Esophagus muscularis mucosa (tissue), 4 donors: ENCODE results near the gene FXYD5. TPM values are rescaled to one million over a fixed set of nuclear protein-coding genes. Genes with fewer than 3 reads are reported as not detected.

Experiments used
- DNase-seq: peaks from one replicate; pipeline ENCODE4 v3.0.0-alpha.2; 2017; ENCODE audit errors: extremely low spot score
- H3K27ac ChIP-seq, 4 donors: fragments of 200-600 bp; sonication (generic); replicated peaks in 1 of 4; 1 replicate in 3 of 4; 2 replicates in 1 of 4; pipeline ENCODE4 v1.5.1; 2016 to 2019; ENCODE audit warnings: mild to moderate bottlenecking in 1 of 4
- H3K27me3 ChIP-seq, 4 donors: fragments of 200-600 bp; sonication (generic); one replicate each; pipeline versions ENCODE4 v1.5.1 to v1.6.0; 2016 to 2019
- H3K36me3 ChIP-seq, 4 donors: fragments of 200-600 bp; sonication (generic); one replicate each; pipeline ENCODE4 v1.5.1; 2016 to 2019
- H3K4me1 ChIP-seq, 4 donors: fragments of 200-600 bp; sonication (generic); one replicate each; pipeline ENCODE4 v1.5.1; 2016 to 2019
- H3K4me3 ChIP-seq, 4 donors: fragments of 200-600 bp; sonication (generic); 1 replicate in 2 of 4; 2 replicates in 2 of 4; pipeline ENCODE4 v1.5.1; 2016 to 2019; ENCODE audit warnings: mild to moderate bottlenecking in 4 of 4, moderate library complexity in 1 of 4
- H3K9me3 ChIP-seq, 4 donors: fragments of 200-600 bp; sonication (generic); 1 replicate in 3 of 4; 2 replicates in 1 of 4; pipeline ENCODE4 v1.5.1; 2016 to 2019
- CTCF ChIP-seq, 3 experiments: fragments of 200-600 bp in 2 of 3; fragments of 450-650 bp in 1 of 3; sonication (generic) in 2 of 3; IDR thresholded peaks; one replicate each; pipeline ENCODE4 v1.5.1; 2017 to 2019; ENCODE audit warnings: antibody characterized with exemption in 3 of 3, mild to moderate bottlenecking in 2 of 3, moderate library complexity in 1 of 3
- EP300 ChIP-seq: sonication (generic); formaldehyde crosslinking; IDR thresholded peaks from one replicate; pipeline ENCODE4 v1.6.1; 2017; ENCODE audit warnings: antibody characterized with exemption
- POLR2A ChIP-seq: fragments of 450-650 bp; IDR thresholded peaks from one replicate; pipeline ENCODE4 v1.6.1; 2017; ENCODE audit warnings: antibody characterized with exemption, moderate library complexity, mild to moderate bottlenecking, low read depth
- POLR2AphosphoS5 ChIP-seq, 2 donors: sonication (generic); formaldehyde crosslinking; IDR thresholded peaks; one replicate each; pipeline ENCODE4 v1.6.1; 2017; ENCODE audit warnings: antibody characterized with exemption in 2 of 2
- WGBS: methylation state at CpG from one replicate; pipeline ENCODE4 v1.1.5; 2018; 5-methylcytosine and 5-hydroxymethylcytosine counted together
- intact Hi-C: fragments of 100-400 bp; cut with DNase I; formaldehyde crosslinking; loops from one replicate; pipeline ENCODE4 v1.15.1; 2023
- total RNA-seq, 4 donors: library from RNA; depleted of rRNA; stranded (reverse); fragments of >200 nt; gene quantifications; one replicate each; pipeline versions ENCODE4 v1.1.0 to v1.2.1, GENCODE V29; 2016

FXYD5 gene
- total RNA-seq, 4 donors from 2014 or later = 26.6 to 49.3 (median 43.0) TPM

GRCh38 chr19:35140962-35141836 lies 13.3 kb upstream of the FXYD5 start:
- WGBS = 10% methylated on average over 33 of the region's 48 CpGs
- TF ChIP-seq POLR2A (peak; percentile 32), CTCF (IDR thresholded peaks at IDR 0.05) (peak; percentile 28 to 53 (median 42)), EP300 (no peak), POLR2AphosphoS5 (IDR thresholded peaks at IDR 0.05) (peak; percentile 80 to 95)
- intact Hi-C loops = loop anchor here (5.0 kb wide), 2 partner anchors 74 to 126 kb away; partner anchors contain the start of gene USF2
- peaks cover 0 to 4% (median 0%) of the 10 kb centered on the region in 4 donors for H3K9me3 ChIP-seq
- peaks cover 32 to 71% (median 60%) of the 10 kb centered on the region in 4 donors for H3K4me1 ChIP-seq
- peaks cover 0 to 66% (median 16%) of the 10 kb centered on the region in 4 donors for H3K27me3 ChIP-seq
- DNase-seq = peak; percentile 99
- peak overlapping the region; percentile 43 to 62 (median 51) for H3K4me3 ChIP-seq
- peak overlapping the region; percentile 82 to 87 (median 85) for H3K27ac ChIP-seq
- H3K36me3 ChIP-seq = no peaks in the 10 kb centered on the region

- Histone ChIP-seq H3K4me1 (peaks cover 32 to 68% (median 59%) of the 10 kb centered on the region in 4 donors), H3K4me3 (peak overlapping the region in 3 of 4 donors; percentile 27 to 47 (median 33)), H3K9me3 (peaks cover 0 to 4% (median 0%) of the 10 kb centered on the region in 4 donors), H3K27ac (peak overlapping the region in 3 of 4 donors; percentile 11 to 56 (median 40)), H3K27me3 (peaks cover 0 to 66% (median 16%) of the 10 kb centered on the region in 4 donors), H3K36me3 (no peaks in the 10 kb centered on the region)
- intact Hi-C loops = loop anchor here (5.0 kb wide), 2 partner anchors 75 to 125 kb away; partner anchors contain the start of gene USF2
- no peak for DNase-seq
- WGBS = 59% methylated on average over 13 of the region's 21 CpGs
- TF ChIP-seq EP300 (no peak), POLR2AphosphoS5 (IDR thresholded peaks at IDR 0.05) (no peak), POLR2A (no peak), CTCF (IDR thresholded peaks at IDR 0.05) (no peak)
Observed at GRCh38 chr19:35141837-35142605, 12.5 kb upstream of the FXYD5 start.

- H3K4me1 ChIP-seq = peaks cover 28 to 61% (median 54%) of the 10 kb centered on the region in 4 donors
- DNase-seq = no peak
- peak in 2 of 3 experiments; percentile 59 to 67 for TF ChIP-seq CTCF (IDR thresholded peaks at IDR 0.05)
- no peak for TF ChIP-seq POLR2AphosphoS5 (IDR thresholded peaks at IDR 0.05)
- H3K36me3 ChIP-seq = no peaks in the 10 kb centered on the region
- 11% methylated on average over 15 of the region's 46 CpGs for WGBS
- H3K27ac ChIP-seq = peak overlapping the region in 2 of 4 donors; percentile 0 to 11
- H3K9me3 ChIP-seq = peaks cover 0 to 4% (median 0%) of the 10 kb centered on the region in 4 donors
- intact Hi-C loops = loop anchor here (5.0 kb wide), 2 partner anchors 75 to 125 kb away; partner anchors contain the start of gene USF2
- H3K4me3 ChIP-seq = peak overlapping the region; percentile 16 to 34 (median 26)
- peaks cover 0 to 64% (median 16%) of the 10 kb centered on the region in 4 donors for H3K27me3 ChIP-seq
Observed at GRCh38 chr19:35142606-35143230, 11.8 kb upstream of the FXYD5 start.

- Histone ChIP-seq H3K36me3 (no peaks in the 10 kb centered on the region), H3K4me3 (peak within 1 kb of the TSS; percentile 16 to 34 (median 26)), H3K4me1 (peaks cover 23 to 56% (median 49%) of the 10 kb centered on the region in 4 donors), H3K27ac (peak within 1 kb of the TSS in 2 of 4 donors; percentile 0 to 11), H3K27me3 (peaks cover 0 to 60% (median 16%) of the 10 kb centered on the region in 4 donors), H3K9me3 (peaks cover 0 to 4% (median 0%) of the 10 kb centered on the region in 4 donors)
- intact Hi-C loops = loop anchor here (5.0 kb wide), 2 partner anchors 76 to 124 kb away; partner anchors contain the start of gene USF2
- no peak for DNase-seq
- 14% methylated on average over 20 of the region's 31 CpGs for WGBS
- TF ChIP-seq POLR2A = no peak
- no peak for TF ChIP-seq EP300
- no peak for TF ChIP-seq CTCF (IDR thresholded peaks at IDR 0.05)
- no peak for TF ChIP-seq POLR2AphosphoS5 (IDR thresholded peaks at IDR 0.05)
Observed at GRCh38 chr19:35143231-35143715, 11.3 kb upstream of the FXYD5 start, which contains the start of gene FXYD7. Gene FXYD7, plus strand, starts transcription at chr19:35143255. Its CDS starts 79 bp downstream, at chr19:35143334.
